ENCODE measurements around the gene TAAR5.
"Not testable (repeated sequence)": the region's sequence is repeated elsewhere in the genome, so short reads cannot be mapped to it uniquely, and the experiment has no call there.

GRCh38 chr6:132635288-132635687, 45.7 kb upstream of the TAAR5 start:
- not testable (repeated sequence) for TF ChIP-seq CTCF (conservative IDR thresholded peaks at IDR 0.05 in 1 of 2, IDR thresholded peaks at IDR 0.05 in 1 of 2; ENCODE audit: extremely low read depth in 1 of 2, insufficient read depth in 1 of 2, low read depth in 1 of 2, low read length in 2 of 2); EZH2 (IDR thresholded peaks at IDR 0.05; ENCODE audit: borderline replicate concordance, low read length)

All from mammary epithelial cell (primary cell).